Skeletal muscle satellite cell (primary cell): Measurements from ENCODE around the gene VPS37C.

Experiments
- H3K27me3 ChIP-seq: 2 replicates; pipeline ENCODE4 v1.7.0; 2013; ENCODE audit warnings: low read length; ENCODE audit not compliant: control insufficient read depth, insufficient read depth
- H3K36me3 ChIP-seq: 2 replicates; pipeline ENCODE4 v1.7.0; 2013; ENCODE audit warnings: mild to moderate bottlenecking, control low read depth, low read length; ENCODE audit not compliant: insufficient read depth
- H3K4me1 ChIP-seq: 2 replicates; pipeline ENCODE4 v1.7.0; 2013; ENCODE audit warnings: low read length; ENCODE audit not compliant: control insufficient read depth, insufficient read depth
- H3K4me2 ChIP-seq: 2 replicates; pipeline ENCODE4 v1.7.0; 2013; ENCODE audit warnings: mild to moderate bottlenecking, low read length
- H3K4me3 ChIP-seq: 2 replicates; pipeline ENCODE4 v1.7.0; 2013; ENCODE audit warnings: low read length
- H3K9ac ChIP-seq: 2 replicates; pipeline ENCODE4 v1.7.0; 2013; ENCODE audit warnings: mild to moderate bottlenecking, low read depth, low read length, moderate library complexity
- H3K9me3 ChIP-seq: replicated peaks from 2 replicates; pipeline ENCODE4 v1.7.0; 2013; ENCODE audit warnings: mild to moderate bottlenecking, control low read depth, low read length

Gene VPS37C

GRCh38 chr11:61083601-61084147 lies 77.6 kb downstream of the VPS37C start:
- Histone ChIP-seq H3K4me2 (no peak overlapping the region), H3K9me3 (no peaks in the 10 kb centered on the region), H3K4me1 (no peaks in the 10 kb centered on the region), H3K4me3 (no peak overlapping the region), H3K27me3 (peaks cover 30% of the 10 kb centered on the region), H3K9ac (no peak overlapping the region), H3K36me3 (no peaks in the 10 kb centered on the region)

GRCh38 chr11:61082931-61083531 lies 78.2 kb downstream of the VPS37C start:
- Histone ChIP-seq H3K9ac (no peak overlapping the region), H3K9me3 (no peaks in the 10 kb centered on the region), H3K4me1 (no peaks in the 10 kb centered on the region)

GRCh38 chr11:61082062-61082870 lies 79.0 kb downstream of the VPS37C start:
- Histone ChIP-seq H3K4me1 (no peaks in the 10 kb centered on the region), H3K27me3 (peaks cover 30% of the 10 kb centered on the region), H3K36me3 (no peaks in the 10 kb centered on the region), H3K4me3 (no peak overlapping the region), H3K4me2 (no peak overlapping the region), H3K9ac (no peak overlapping the region), H3K9me3 (no peaks in the 10 kb centered on the region)

More at GRCh38 chr11:61082931-61083531, 78.2 kb downstream of the VPS37C start:
- Histone ChIP-seq H3K4me2 (no peak overlapping the region), H3K4me3 (no peak overlapping the region), H3K27me3 (peaks cover 30% of the 10 kb centered on the region), H3K36me3 (no peaks in the 10 kb centered on the region)

- Histone ChIP-seq H3K9me3 (no peaks in the 10 kb centered on the region), H3K27me3 (peaks cover 38% of the 10 kb centered on the region), H3K4me1 (no peaks in the 10 kb centered on the region), H3K9ac (no peak overlapping the region), H3K4me2 (no peak overlapping the region), H3K36me3 (no peaks in the 10 kb centered on the region), H3K4me3 (no peak overlapping the region)
These were observed 80.1 kb downstream of the VPS37C start for GRCh38 chr11:61080986-61081590.

GRCh38 chr11:61080526-61080925 lies 80.7 kb downstream of the VPS37C start:
- Histone ChIP-seq H3K9me3 (no peaks in the 10 kb centered on the region), H3K4me2 (no peak overlapping the region), H3K27me3 (peaks cover 38% of the 10 kb centered on the region), H3K4me3 (no peak overlapping the region), H3K9ac (no peak overlapping the region), H3K36me3 (no peaks in the 10 kb centered on the region), H3K4me1 (no peaks in the 10 kb centered on the region)
